ENCODE measurements around the gene ATP2A2.
"Not testable (repeated sequence)": the region's sequence is repeated elsewhere in the genome, so short reads cannot be mapped to it uniquely, and the experiment has no call there.

The ATP2A2 gene

DNA sequence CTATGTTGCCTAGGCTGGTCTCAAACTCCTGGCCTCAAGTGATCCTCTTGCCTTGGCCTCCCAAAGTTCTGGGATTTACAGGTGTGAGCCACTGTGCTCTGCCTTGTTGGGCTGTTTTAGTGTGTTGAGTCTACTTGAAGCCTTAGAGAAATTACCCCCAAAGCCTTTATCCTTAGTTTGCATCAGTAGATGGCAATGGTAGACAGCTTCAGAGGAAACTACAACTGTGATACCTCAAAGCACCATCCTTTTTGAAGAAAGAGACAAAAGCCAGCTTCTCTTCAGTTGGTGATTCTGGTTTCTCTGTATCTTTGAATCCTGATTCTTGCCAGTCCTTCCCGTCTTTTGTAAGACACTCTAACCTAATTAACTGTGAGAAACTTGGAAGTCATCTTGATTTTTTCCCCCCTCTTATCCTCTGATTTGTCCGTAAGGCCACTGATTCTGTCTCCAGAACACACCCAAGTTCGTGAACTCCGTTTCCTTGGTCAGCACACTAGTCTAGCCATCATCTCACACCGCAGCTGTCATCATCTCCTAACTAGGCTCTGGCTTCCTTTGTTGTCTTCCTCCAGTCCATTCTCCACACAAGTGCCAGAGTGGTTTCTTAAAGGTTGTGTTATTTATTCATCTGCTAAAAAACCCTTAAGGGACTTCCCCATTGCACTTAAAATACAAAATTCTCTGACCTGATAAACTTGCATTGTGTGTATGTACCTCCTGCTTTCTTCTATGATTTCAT, 20.2 kb downstream of the ATP2A2 start:
- no peak for DNase-seq

DNA sequence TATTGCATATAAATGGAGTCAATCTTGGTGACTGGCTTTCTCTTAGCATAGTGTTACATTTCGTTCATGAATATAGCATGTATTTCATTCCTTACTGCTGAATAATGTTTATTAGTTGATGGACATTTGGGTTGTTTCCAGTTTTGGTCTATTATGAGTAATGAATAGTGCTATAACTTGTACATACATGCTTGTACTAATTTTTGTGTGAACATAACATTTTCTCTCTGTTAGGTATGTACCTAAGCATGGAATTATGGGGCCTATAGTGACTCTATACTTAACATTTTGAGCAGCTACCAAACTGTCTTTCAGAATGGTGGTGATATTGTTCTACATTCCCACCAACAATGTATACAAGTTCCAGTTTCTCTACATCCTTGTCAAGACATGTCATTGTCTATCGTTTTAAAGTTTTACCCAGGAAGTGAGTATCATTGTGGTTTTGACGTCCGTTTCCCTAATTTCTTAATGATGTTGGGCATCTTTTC, 23.1 kb downstream of the ATP2A2 start:
- DNase-seq: no peak

DNA sequence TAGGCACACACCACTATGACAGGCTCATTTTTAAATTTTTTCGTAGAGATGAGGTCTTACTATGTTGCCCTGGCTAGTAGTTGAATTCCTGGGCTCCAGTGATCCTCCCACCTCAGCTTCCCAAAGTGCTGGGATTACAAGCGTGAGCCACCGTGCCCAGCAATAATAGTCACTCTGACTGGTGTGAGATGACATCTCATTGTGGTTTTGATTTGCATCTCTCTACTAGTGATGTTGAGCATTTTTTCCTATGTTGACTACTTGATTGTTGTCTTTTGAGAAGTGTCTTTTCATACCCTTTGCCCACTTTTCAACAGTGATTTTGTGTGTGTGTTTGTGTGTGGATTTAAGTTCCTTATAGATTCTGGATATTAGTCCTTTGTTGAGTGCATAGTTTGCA, 26.3 kb downstream of the ATP2A2 start:
- DNase-seq: no peak

DNA sequence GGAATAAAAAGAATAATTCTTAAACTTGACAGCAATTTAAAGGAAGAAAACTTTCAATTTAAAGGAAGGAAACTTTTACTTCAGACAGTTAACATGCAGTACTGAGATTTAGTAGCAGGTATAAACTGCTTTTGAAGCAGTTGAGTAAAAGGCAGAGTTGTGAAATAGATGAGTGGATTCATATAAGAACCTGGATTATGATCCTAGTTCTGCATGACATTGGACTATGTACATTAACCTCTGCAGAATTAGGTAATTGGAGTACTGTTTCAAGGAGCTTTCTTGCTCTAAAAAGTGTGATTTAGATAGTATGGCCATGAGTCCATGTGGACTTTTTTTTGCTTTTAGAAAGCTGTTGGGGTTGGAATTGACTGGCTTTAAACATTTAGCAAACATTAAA, 29.7 kb downstream of the ATP2A2 start:
- no peak for DNase-seq

DNA sequence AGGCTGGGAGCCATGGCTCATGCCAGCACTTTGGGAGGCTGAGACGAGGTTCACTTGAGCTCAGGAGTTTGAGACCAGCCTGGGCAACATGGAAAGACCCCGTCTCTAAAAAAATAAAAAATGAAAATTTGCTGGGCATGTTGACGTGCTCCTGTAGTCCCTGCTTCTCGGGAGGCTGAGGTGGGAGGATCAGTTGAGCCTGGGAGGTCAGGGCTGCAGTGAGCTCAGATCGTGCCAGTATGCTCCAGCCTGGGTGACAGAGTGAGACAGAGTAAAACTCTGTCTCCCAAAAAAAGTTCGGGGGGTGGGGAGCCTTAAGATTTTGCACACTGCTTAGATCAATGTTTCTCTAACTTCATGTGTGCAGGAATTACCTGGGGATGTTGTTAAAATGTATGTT, 30.9 kb downstream of the ATP2A2 start:
- no peak for DNase-seq

DNA sequence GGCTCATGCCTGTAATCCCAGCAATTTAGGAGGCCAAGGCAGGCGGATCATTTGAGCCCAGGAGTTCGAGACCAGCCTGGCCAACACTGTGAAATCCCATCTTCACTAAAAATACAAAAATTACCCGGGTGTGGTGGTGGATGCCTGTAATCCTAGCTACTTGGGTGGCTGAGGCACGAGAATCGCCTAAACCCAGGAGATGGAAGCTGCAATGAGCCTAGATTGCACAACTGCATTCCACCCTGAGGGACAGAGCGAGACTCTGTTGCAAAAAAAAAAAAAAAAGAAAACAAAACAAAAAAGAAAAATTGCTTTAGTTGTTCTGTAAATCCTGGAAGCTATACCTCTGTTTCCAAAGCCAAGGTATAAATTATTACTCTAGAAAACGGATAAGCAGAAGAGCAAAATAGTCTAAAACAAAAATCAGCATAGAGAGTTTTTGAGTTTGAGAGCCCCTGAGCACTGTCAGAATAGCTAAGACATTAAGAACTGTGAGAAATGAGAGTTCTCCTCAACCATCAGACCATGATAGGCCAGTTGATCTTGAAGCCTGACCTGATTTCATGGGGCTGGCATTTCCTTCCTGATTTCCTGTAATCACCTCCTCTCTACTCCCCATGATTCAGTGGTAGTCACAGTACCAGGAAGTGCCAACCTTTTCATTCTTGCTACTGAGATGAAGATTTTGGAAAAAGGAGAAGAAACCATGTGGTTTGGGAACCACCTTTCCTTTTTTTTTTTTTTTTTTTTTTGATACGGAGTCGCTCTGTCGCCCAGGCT, 31.7 kb downstream of the ATP2A2 start:
- DNase-seq: no peak

DNA sequence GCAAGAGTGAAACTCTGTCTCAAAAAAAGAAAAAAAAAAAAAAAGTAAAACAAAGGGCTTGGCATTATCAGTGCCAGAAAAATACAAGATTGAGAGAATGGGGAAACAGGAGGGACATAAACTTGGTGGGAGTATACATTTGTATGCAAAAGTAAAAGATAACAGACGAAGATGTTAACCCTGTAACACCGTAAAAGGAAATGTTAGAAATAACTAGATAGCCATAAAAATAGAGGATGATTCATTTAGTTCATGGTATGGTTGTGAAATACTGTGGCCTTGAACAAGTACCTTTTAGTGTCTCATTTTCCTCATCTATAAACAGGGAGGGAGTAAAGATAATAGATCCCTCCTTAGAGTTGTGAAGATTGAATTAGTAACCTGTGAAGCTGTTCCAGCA, 33.3 kb downstream of the ATP2A2 start:
- no peak for DNase-seq

DNA sequence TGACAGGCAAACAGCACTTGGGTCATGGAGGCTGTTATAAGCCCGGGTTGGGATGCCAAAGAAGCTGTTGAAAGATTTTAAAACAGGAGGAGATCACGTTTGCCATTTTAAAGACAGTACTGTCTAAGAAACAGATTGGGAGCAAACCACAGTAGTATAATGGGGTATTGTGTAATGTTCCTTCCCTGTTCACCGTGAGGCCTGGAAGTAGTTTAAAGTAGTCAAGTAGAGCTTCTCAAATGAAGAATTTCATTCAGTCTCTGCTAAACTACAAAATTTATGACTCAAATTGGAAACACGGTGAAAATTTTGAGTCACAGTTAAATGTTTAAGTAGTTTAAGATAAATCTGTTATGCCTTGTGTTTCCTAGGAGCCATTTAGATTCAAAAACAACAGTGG, 35.8 kb downstream of the ATP2A2 start:
- no peak for DNase-seq

DNA sequence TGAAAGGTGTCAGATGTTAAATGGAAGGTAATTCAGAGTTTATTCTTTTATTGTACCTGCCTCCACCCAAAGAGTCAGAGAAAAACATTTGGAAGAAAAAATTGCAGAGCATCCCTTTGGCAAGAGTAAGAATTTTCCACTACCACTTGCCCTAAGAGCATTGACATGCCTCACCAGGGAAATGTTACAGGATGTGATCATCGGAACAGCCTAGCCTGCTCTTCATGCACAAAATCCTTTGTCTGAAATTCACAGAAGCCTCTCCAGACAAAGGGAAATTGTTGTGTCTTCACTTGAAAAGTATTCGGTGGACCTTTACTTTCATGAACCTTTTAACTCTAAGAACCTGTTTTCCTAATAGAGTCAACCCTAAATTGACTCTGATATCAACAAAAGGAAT, 36.9 kb downstream of the ATP2A2 start:
- no peak for DNase-seq

DNA sequence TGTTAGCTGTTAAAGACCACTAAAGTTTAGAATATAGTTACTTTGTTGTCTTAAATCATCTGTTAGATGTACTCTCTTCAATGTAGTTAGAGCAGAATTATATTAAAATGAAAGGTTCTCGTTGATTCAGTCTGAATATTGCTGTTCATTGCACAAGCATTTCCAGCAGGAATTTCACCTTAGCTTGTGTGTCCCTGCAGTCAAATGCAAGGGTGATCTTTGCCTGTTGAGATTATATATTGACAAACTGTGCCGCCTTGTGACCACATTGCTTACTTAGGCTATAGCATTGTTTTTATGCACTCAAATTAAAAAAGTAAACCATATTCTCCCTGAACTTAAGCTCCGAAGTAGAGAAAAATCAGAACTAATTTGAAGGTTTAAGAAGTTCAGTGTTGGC, 39.5 kb downstream of the ATP2A2 start:
- DNase-seq: no peak

DNA sequence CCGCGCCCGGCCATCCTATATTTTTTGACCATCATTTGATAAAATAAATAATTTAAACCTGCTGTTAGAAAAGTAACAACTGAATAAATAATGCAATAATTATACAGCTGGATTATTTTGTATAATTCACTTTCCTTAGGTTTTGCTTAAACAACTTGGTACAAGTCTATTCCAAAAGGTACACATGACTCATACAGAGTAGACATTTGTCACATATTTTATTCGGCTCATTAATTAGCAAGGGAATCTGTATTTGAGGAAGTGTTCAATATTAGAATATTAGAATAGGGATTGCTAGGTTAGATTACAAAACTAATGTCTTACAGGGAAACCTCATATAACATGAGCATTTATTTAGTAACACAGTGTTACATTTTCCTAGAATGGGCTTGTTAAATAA, 48.7 kb downstream of the ATP2A2 start:
- DNase-seq: no peak

DNA sequence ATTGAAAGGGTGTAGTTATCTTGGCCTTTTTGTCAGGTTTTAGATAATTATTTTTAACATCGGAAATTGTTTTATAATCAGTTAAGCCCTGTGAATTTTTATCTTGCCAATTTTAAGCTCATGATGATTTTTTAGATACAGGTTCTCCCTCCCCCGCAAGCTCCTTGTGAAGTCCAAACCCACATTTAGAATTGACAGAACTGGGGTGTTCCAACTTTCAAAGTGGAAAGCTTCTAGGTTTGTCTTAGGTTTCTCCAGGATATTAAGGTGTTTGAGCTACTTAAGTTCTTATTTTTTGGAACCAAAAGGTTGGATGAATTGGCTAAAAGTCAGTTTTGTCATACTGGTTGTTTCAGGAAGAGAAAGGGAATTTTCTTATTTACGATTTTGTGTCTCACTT, 49.1 kb downstream of the ATP2A2 start:
- DNase-seq: no peak

DNA sequence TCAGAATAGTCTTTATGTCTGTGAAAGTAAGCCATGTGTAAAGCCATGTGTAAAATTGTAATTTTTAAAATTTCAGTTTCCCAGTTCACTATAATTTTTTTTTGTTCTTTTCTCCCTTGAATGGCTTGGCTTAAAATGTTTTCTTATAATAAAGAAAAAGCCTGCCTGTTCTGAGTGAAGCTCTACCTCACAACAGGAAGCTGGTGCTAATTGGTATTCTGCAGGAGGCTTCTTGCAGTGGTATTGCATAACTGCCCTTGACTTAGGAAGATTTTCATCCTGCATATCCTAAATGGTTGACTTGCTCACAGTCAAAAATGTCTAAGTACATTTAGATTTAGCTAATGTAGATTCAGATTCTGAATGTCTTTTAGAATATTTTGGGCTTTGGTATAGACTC, 49.5 kb downstream of the ATP2A2 start:
- no peak for DNase-seq

DNA sequence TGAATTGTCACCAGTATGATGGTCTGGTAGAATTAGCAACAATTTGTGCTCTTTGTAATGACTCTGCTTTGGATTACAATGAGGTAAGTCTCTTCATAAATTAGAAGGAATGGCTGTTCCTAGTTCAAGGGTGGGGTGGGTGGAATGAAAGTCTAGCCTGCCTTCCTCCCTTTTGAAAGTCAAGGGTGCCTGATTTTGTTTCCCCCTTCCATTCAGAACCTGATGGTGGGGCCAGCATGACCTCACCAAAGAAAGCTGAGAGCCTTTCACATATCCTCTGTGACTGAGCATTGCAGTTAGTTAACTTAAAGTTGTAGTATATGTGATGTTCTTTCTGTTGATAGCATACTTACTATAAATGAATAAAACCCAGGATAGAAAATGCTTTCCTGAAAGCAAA, 52.2 kb downstream of the ATP2A2 start:
- no peak for DNase-seq

DNA sequence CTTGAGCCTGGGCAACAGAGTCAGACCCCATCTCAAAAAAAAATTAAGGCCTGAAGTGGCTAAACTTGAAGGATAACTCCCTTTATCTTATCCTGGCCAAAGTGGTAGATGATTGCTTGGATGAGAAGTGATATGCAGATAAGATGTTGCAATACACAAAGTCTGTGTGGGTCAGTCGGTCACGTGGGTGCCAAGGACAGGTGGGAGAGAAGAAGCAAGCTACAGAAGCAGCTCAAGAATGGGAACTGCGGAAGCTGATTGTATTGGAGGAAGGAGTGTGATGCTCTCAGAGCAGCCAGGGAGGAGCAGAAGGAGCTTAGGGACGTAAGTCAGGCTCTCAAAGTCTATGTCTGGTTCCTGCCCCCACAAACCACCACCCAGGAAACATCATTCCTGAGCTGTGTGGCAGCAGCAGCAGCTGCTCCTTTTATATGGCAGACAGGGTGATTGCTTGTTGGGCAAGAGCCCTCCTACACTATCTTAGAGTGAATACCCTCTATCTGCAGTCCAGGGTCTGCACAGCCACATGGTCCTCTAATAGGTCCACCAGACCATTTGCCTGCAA, 54.5 kb downstream of the ATP2A2 start:
- no peak for DNase-seq

DNA sequence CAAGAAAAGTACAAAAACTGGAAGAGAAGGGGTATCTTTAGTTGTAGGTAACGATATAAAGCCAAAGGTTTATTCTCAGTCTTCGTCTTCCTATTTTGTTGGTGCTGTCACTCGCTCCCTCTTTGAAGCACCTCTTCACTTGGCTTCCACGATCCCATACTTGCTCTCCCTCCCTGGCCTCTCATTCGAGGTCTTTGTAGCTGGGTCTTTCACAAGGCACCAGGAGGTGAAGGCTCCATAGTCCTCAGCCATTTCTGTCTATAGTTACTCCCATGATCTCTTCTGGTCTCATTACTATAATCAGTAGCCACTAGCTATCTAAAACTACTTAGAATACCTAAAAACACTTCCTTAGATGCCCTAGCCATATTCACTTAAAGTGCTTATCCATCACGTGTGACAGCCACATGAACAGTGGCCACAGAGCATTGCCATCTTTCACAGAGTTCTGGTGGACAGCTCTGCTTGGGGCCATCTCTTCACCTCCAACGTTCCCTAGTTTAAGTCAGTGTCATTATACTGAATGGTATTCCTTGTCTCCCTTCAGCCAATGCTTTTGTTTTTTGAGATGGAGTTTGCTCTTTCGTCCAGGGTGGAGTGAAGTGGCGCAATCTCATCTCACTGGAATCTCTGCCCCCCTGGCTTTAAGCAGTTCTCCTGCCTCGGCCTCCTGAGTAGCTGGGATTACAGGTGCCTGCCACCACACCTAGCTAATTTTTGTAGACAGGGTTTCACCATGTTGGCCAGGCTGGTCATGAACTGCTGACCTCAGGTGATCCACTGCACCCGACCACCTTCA, 57.1 kb downstream of the ATP2A2 start:
- DNase-seq: no peak

DNA sequence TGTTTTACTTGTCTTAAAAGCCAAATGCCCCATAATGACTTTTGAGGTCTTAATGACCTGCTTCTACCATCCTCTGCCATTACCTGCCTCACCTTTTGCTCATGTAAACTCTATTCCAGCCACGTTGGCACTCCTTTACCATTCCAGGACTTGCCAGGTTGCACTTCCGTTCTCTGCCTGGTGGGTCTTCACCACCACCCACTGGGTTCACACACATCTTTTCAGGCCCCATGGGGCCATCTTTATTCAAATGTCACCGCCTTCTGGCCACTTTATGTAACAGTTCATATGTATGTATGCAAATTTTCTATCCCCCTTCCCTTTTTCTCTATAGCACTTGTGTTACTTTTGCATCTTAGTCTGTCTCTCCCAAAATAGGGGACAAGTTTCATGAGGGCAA, 57.7 kb downstream of the ATP2A2 start:
- DNase-seq: no peak

DNA sequence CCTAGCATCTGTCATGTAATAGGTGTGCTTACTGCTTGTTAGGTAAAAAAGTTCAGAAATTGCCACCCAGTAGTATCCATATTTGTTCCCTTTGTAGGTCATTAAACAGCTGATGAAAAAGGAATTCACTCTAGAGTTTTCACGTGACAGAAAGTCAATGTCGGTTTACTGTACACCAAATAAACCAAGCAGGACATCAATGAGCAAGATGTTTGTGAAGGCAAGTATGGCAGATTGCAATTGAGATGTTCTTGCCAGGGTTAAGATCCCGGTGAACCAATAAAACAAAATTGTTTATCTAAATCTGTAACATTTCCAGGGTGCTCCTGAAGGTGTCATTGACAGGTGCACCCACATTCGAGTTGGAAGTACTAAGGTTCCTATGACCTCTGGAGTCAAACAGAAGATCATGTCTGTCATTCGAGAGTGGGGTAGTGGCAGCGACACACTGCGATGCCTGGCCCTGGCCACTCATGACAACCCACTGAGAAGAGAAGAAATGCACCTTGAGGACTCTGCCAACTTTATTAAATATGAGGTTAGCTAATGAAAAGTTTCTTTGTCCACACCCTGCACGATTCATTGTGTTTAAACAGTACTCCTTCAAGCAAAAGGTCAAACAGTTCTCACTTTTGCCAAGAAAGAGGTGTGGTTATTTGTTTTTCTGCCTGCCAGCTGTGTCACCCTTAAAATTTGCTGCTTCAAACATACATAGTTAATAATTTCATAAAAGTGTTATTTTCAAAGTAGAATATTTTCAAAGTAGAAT, 58.3 kb downstream of the ATP2A2 start:
- DNase-seq: no peak

DNA sequence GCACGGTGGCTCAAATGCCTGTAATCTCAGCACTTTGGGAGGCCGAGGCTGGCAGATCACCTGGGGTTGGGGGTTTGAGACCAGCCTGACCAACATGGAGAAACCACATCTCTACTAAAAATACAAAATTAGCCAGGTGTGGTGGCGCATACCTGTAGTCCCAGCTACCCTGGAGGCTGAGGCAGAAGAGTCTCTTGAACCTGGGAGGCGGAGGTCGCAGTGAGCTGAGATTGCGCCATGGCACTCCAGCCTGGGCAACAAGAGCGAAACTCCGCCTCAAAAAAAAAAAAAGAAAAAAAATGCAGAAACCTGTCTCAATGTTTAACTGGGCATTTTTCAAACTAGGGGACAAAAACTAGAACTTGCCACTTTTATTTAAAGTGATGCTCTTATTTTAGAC, 59.2 kb downstream of the ATP2A2 start:
- DNase-seq: not testable (repeated sequence)

DNA sequence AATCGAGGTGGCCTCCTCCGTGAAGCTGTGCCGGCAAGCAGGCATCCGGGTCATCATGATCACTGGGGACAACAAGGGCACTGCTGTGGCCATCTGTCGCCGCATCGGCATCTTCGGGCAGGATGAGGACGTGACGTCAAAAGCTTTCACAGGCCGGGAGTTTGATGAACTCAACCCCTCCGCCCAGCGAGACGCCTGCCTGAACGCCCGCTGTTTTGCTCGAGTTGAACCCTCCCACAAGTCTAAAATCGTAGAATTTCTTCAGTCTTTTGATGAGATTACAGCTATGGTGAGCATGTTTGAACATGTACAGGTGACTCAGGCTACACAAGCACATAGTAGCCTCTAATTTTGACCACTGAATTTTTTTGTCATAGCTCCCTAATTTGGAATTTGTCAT, 59.7 kb downstream of the ATP2A2 start:
- DNase-seq: no peak

DNA sequence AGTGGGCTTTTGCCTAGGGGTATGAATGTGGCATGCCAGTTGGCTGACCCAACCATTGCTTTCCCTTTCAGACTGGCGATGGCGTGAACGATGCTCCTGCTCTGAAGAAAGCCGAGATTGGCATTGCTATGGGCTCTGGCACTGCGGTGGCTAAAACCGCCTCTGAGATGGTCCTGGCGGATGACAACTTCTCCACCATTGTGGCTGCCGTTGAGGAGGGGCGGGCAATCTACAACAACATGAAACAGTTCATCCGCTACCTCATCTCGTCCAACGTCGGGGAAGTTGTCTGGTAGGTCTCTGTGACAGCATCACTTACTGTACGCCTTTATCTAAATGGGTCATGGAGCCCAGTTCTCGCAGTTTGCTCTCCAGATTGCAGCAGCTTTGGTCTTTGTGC, 61.1 kb downstream of the ATP2A2 start:
- DNase-seq: no peak

DNA sequence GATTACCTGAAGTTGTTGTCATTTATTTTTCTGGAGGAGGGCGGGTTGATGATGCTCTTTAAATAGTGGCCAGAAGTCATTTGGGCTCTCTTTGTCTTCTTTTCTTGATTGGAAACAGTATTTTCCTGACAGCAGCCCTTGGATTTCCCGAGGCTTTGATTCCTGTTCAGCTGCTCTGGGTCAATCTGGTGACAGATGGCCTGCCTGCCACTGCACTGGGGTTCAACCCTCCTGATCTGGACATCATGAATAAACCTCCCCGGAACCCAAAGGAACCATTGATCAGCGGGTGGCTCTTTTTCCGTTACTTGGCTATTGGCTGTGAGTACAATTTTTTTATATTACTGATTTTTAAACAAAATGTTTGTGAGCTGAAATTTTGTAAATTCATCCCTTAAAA, 62.1 kb downstream of the ATP2A2 start:
- DNase-seq: no peak
